ENCODE measurements around the gene ATG5.
"Not testable (repeated sequence)": the region's sequence is repeated elsewhere in the genome, so short reads cannot be mapped to it uniquely, and the experiment has no call there.

Gene ATG5

GRCh38 chr6:106156413-106156812 lies 169.1 kb downstream of the ATG5 start:
- DNase-seq (ENCODE audit: low read depth in 2 of 2), result no peak

GRCh38 chr6:106155219-106155830 lies 170.2 kb downstream of the ATG5 start:
- no peak for DNase-seq (ENCODE audit: low read depth in 2 of 2)

GRCh38 chr6:106154326-106154725 lies 171.2 kb downstream of the ATG5 start:
- DNase-seq (ENCODE audit: low read depth in 2 of 2), result no peak

GRCh38 chr6:106152952-106153351 lies 172.6 kb downstream of the ATG5 start:
- no peak for DNase-seq (ENCODE audit: low read depth in 2 of 2)

- not testable (repeated sequence) for DNase-seq (ENCODE audit: low read depth in 2 of 2)
Observed at GRCh38 chr6:106152476-106152875, 173.1 kb downstream of the ATG5 start.

GRCh38 chr6:106149472-106150069 lies 176.0 kb downstream of the ATG5 start:
- DNase-seq (ENCODE audit: low read depth in 2 of 2), result no peak

- DNase-seq (ENCODE audit: low read depth in 2 of 2), result no peak
Observed at GRCh38 chr6:106147476-106147875, 178.1 kb downstream of the ATG5 start.

GRCh38 chr6:106146852-106147351 lies 178.7 kb downstream of the ATG5 start:
- no peak for DNase-seq (ENCODE audit: low read depth in 2 of 2)

GRCh38 chr6:106145741-106146227 lies 179.8 kb downstream of the ATG5 start:
- DNase-seq (ENCODE audit: low read depth in 2 of 2), result no peak

GRCh38 chr6:106145144-106145543 lies 180.4 kb downstream of the ATG5 start:
- DNase-seq (ENCODE audit: low read depth in 2 of 2), result no peak

- no peak for DNase-seq (ENCODE audit: low read depth in 2 of 2)
Observed at GRCh38 chr6:106143665-106144064, 181.9 kb downstream of the ATG5 start.

- no peak for DNase-seq (ENCODE audit: low read depth in 2 of 2)
Observed at GRCh38 chr6:106142876-106143431, 182.6 kb downstream of the ATG5 start.

- peak in 1 of 2 donors; percentile 34 for DNase-seq (ENCODE audit: low read depth in 2 of 2)
Observed at GRCh38 chr6:106141441-106142237, 183.9 kb downstream of the ATG5 start.

GRCh38 chr6:106138151-106138550 lies 187.4 kb downstream of the ATG5 start:
- DNase-seq (ENCODE audit: low read depth in 2 of 2), result no peak

GRCh38 chr6:106136845-106137244 lies 188.7 kb downstream of the ATG5 start:
- no peak for DNase-seq (ENCODE audit: low read depth in 2 of 2)

- DNase-seq (ENCODE audit: low read depth in 2 of 2), result no peak
Observed at GRCh38 chr6:106135911-106136571, 189.5 kb downstream of the ATG5 start.

- no peak for DNase-seq (ENCODE audit: low read depth in 2 of 2)
Observed at GRCh38 chr6:106134906-106135634, 190.5 kb downstream of the ATG5 start.
